Left ventricle myocardium inferior (tissue), 1 donor: Measurements from ENCODE around the gene CDC42EP1. TPM values are rescaled to one million over a fixed set of nuclear protein-coding genes. Genes with fewer than 3 reads are reported as not detected.

ENCODE experiments used
- DNase-seq: peaks from one replicate; pipeline ENCODE4 v3.0.0-alpha.2; 2020
- H3K27ac ChIP-seq: fragments of 200-600 bp; replicated peaks from 2 replicates; pipeline ENCODE4 v1.8.0; 2021
- H3K27me3 ChIP-seq: fragments of 200-600 bp; 2 replicates; pipeline ENCODE4 v1.8.0; 2021; ENCODE audit warnings: low read depth
- H3K36me3 ChIP-seq: fragments of 200-600 bp; 2 replicates; pipeline ENCODE4 v1.8.0; 2021
- H3K4me1 ChIP-seq: fragments of 200-600 bp; 2 replicates; pipeline ENCODE4 v1.8.0; 2021
- H3K4me3 ChIP-seq: fragments of 200-600 bp; 2 replicates; pipeline ENCODE4 v1.8.0; 2021; ENCODE audit warnings: mild to moderate bottlenecking, moderate library complexity
- H3K9me3 ChIP-seq: fragments of 200-600 bp; replicated peaks from 2 replicates; pipeline ENCODE4 v1.8.0; 2021
- intact Hi-C: fragments of 100-400 bp; cut with micrococcal nuclease; formaldehyde crosslinking; loops from one replicate; pipeline ENCODE4 v1.11.0; 2022
- long read RNA-seq: library from polyadenylated mRNA; unstranded; transcript quantifications from one replicate; pipeline ENCODE4 v2.0.0, GENCODE V29; 2021
- total RNA-seq: library from RNA; stranded (reverse); fragmentation: NEBNext Ultra II Directional; extraction: Animal tissue kit (Norgen Biotek cat#: 25700); gene quantifications from one replicate; pipeline ENCODE4 v1.2.1, GENCODE V29; 2021
- TF ChIP-seq, protein P1 (sequence below): fragments of 200-600 bp; IDR thresholded peaks from 2 replicates; pipeline ENCODE4 v1.8.0; 2021; ENCODE audit warnings: antibody characterized with exemption, mild to moderate bottlenecking, borderline replicate concordance
- donor health status: DM: no; HTN: yes; CAD: no; lungs with severe emphysema.

Gene CDC42EP1, protein sequence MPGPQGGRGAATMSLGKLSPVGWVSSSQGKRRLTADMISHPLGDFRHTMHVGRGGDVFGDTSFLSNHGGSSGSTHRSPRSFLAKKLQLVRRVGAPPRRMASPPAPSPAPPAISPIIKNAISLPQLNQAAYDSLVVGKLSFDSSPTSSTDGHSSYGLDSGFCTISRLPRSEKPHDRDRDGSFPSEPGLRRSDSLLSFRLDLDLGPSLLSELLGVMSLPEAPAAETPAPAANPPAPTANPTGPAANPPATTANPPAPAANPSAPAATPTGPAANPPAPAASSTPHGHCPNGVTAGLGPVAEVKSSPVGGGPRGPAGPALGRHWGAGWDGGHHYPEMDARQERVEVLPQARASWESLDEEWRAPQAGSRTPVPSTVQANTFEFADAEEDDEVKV
- total RNA-seq = 17.7 TPM
- long read RNA-seq, transcript CDC42EP1-201 (3 exons, 2,181 nt) = major isoform, 12 of 20 reads
- long read RNA-seq, partial matches to known transcripts = 2 of 20 reads
- long read RNA-seq, other reads (novel, unspliced or antisense) = 6 of 20 reads

GRCh38 chr22:37559901-37560607 lies at the start of gene CDC42EP1:
CDC42EP1 (plus strand) TSS chr22:37560480; CDS start chr22:37566350, 5,870 bp downstream.
- TF ChIP-seq, protein P1, sequence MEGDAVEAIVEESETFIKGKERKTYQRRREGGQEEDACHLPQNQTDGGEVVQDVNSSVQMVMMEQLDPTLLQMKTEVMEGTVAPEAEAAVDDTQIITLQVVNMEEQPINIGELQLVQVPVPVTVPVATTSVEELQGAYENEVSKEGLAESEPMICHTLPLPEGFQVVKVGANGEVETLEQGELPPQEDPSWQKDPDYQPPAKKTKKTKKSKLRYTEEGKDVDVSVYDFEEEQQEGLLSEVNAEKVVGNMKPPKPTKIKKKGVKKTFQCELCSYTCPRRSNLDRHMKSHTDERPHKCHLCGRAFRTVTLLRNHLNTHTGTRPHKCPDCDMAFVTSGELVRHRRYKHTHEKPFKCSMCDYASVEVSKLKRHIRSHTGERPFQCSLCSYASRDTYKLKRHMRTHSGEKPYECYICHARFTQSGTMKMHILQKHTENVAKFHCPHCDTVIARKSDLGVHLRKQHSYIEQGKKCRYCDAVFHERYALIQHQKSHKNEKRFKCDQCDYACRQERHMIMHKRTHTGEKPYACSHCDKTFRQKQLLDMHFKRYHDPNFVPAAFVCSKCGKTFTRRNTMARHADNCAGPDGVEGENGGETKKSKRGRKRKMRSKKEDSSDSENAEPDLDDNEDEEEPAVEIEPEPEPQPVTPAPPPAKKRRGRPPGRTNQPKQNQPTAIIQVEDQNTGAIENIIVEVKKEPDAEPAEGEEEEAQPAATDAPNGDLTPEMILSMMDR = no peak
- intact Hi-C loops = no loop called here
- no peaks in the 10 kb centered on the region for H3K36me3 ChIP-seq
- peaks cover 24% of the 10 kb centered on the region for H3K27me3 ChIP-seq
- H3K27ac ChIP-seq = peak within 1 kb of the TSS; percentile 98
- peaks cover 85% of the 10 kb centered on the region for H3K4me1 ChIP-seq
- peak within 1 kb of the TSS; percentile 82 for H3K4me3 ChIP-seq
- DNase-seq = peak; percentile 65
- H3K9me3 ChIP-seq = no peaks in the 10 kb centered on the region

DNA sequence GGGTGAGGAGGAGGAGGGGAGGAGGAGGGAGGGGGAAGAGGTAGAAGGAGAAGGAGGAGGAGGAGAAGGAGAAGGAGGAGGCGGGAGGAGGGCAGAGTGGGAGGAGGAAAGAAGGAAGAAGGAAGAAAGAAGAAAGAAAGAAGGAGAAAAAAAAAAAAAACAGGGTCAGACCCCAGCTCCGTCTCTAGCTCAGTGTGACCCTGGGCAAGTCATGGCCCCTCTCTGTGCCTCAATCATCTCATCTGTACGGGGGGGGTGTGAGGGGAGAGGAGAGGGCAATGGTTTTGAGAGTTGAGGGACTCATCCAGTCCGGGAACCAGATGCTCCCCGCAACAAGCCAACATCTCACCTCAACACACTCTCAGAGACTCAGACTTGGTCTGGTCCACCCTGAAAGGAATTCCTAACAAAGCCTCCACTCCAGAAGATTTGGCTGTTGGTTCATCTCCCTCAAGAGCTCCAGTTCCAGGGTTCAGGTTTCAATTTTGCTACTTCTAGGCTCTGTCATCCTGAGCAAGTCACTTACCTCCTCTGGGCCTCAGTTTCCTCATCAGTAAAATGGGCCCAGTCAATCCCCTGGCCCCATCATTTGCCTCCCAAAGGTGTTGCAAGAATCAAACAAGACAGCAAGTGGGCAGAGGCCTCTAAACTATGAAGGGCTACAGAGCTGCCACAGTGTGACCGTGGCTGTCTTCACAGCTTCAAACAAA lies 48.7 kb upstream of the CDC42EP1 start:
- peaks cover 57% of the 10 kb centered on the region for H3K4me1 ChIP-seq
- DNase-seq = no peak
- intact Hi-C loops = no loop called here
- TF ChIP-seq, protein P1 = no peak
- H3K27ac ChIP-seq = peak overlapping the region; percentile 75
- H3K27me3 ChIP-seq = peaks cover 5% of the 10 kb centered on the region
- H3K36me3 ChIP-seq = peaks cover 21% of the 10 kb centered on the region
- H3K9me3 ChIP-seq = peaks cover 4% of the 10 kb centered on the region
- no peak overlapping the region for H3K4me3 ChIP-seq

DNA sequence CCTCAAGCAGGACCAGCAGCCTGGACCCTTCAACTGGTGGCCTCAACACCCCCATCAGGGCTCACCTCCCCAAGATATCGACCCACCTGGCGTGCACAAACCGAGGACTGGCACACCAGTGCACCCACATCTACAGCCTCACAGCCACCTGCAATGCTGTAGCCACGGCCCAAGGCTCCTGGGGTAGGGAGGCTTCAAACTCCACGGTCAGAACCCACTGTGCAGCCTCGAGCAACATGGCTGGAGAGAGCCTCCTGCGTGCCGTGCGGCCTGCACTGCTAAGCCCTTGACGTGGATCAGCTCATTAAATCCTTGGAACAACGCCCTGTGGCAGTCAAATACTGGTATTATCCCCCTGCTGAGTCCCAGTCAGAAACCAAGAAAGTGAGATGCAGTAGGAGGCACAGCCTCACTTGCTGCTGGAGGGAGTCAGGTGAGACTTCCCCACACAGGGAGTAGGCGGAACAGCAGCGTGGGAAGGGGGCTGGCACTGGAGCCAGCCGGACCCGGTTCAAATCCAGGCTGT lies 45.7 kb upstream of the CDC42EP1 start:
- no peak for DNase-seq
- Histone ChIP-seq H3K4me3 (no peak overlapping the region), H3K4me1 (peaks cover 54% of the 10 kb centered on the region), H3K36me3 (peaks cover 13% of the 10 kb centered on the region), H3K27me3 (peaks cover 25% of the 10 kb centered on the region), H3K27ac (no peak overlapping the region), H3K9me3 (peaks cover 5% of the 10 kb centered on the region)
- TF ChIP-seq, protein P1 = no peak
- intact Hi-C loops = no loop called here

DNA sequence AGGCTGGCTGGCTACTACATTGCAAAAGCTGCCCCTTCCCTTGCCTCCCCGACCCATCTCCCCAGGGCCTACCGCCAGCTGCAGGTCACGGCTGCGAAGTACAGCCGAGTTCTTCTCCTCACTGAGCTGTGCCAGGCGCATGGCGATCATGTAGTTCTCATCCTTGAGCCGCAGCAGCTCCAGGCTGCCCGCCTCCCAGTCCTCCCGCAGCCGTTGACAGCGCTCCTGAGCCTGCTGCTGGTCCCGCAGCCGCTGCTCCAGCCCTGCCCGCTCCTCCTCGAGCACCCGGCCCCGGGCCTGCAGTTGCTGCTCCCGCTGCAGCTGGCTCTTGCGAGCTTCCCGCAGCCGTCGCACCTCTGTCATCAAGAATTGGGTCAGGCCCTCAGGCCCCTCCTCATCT lies 44.4 kb upstream of the CDC42EP1 start:
- no peak overlapping the region for H3K27ac ChIP-seq
- no peak overlapping the region for H3K4me3 ChIP-seq
- intact Hi-C loops = no loop called here
- peaks cover 13% of the 10 kb centered on the region for H3K36me3 ChIP-seq
- H3K27me3 ChIP-seq = peaks cover 38% of the 10 kb centered on the region
- peaks cover 5% of the 10 kb centered on the region for H3K9me3 ChIP-seq
- DNase-seq = no peak
- TF ChIP-seq, protein P1 = no peak
- peaks cover 55% of the 10 kb centered on the region for H3K4me1 ChIP-seq

DNA sequence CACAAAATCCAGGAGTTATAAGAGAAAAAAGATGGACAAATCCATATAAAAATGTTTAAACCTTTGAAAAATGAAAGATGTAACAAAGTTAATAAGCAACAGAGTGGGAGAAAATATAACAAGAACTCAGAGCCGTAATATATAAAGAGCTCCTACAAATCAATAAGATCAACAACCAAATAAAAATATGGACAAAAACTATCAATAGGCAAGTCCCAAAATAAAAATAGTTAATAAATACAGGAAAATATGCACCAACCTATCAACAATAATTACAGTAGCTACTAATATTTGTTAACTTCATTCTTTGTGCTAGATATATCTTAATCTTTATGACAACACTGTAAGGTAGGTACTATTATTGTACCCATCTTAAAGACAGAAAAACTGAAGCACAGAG lies 43.8 kb upstream of the CDC42EP1 start:
- no peak for DNase-seq
- peaks cover 5% of the 10 kb centered on the region for H3K9me3 ChIP-seq
- H3K27me3 ChIP-seq = peaks cover 43% of the 10 kb centered on the region
- H3K36me3 ChIP-seq = peaks cover 13% of the 10 kb centered on the region
- H3K27ac ChIP-seq = peak overlapping the region; percentile 92
- intact Hi-C loops = no loop called here
- H3K4me1 ChIP-seq = peaks cover 58% of the 10 kb centered on the region
- H3K4me3 ChIP-seq = no peak overlapping the region
- TF ChIP-seq, protein P1 = no peak
